Stimulated activated CD4-positive, alpha-beta T cell treated with anti-CD3 and anti-CD28 coated beads, Interleukin-1b, Interleukin-23, amount 100 ng/mL, for 4 hours (primary cell): ENCODE results near the gene CPNE2.

ENCODE experiments used
- DNase-seq, 2 donors: peaks; one replicate each; pipeline ENCODE4 v3.0.0-alpha.2; 2020; ENCODE audit warnings: low read depth in 2 of 2

Gene CPNE2

GRCh38 chr16:57123974-57124674 is 31.7 kb downstream of the CPNE2 start:
- DNase-seq = no peak

DNA sequence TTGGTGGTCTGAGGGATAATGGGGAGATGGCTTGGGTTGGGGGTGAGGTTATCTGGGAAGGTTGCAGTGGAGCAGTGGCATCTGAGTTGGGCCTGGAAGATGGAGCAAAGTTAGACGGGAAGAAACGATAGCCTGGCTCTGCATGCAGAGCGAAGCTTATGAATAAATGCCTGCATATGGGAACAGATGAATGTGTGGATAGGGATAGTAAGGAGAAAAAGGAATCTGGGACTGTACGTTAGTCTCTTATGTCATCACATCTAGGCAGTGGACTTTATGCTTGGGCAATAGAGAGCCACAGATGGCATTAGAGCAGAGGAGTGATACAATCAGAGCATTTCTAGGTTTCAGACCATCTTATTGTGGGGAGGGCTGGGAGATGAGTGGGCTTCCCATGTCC is 33.0 kb downstream of the CPNE2 start:
- DNase-seq = no peak

- DNase-seq = no peak
Measured at GRCh38 chr16:57125969-57126368, 33.6 kb downstream of the CPNE2 start.

- no peak for DNase-seq
Measured at GRCh38 chr16:57126411-57126810, 34.0 kb downstream of the CPNE2 start.

- no peak for DNase-seq
Measured at GRCh38 chr16:57127037-57127763, 34.8 kb downstream of the CPNE2 start.

DNA sequence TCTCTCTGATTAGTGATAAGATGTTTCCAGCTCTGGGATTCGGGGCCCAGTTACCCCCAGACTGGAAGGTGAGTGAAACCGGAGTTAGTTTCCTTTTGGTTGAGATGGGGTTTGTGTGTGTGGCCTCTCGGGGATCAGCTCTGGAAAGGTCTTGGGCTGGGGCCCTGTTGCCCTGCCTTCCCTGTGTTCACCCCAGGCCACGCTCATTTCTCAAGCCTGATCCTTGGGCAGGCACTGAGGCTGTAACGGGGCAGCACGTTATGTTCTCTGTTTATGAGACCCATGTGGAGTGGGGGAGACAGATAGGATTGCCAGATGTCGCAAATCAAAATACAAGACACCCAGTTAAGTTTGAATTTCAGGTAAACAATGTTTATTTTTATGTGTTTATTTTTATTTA is 35.5 kb downstream of the CPNE2 start:
- no peak for DNase-seq

DNA sequence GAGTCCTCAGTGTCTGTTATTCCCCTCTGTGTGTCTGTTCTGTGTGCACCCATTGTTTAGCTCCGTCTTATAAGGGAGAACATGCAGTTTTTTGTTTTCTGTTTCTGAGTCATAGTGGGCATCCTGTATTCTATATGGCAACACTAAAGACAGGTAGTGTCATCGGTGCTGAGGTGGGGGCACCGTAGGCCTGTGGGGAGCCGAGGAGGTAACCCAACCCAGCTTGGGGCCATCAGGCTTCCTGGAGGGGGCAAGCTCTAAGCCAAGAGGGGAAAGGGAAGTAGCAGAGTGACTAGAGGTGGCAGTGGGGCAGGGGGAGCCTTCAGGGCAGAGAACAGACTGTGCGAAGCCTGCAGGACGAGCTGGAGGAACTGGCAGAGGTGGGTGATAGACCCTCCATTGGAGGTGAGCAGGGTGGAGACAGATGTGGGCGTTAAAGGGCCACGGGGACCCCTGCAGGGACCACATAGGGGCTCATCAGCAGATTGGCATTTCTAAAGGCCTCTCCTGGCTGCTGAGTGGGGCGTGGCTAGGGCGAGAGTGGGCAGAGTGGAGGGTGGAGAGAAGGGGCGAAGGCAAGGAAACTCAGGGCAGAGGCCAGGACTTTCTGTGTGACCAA is 36.5 kb downstream of the CPNE2 start:
- peak in 1 of 2 donors; percentile 15 for DNase-seq

GRCh38 chr16:57130950-57131321 is 38.6 kb downstream of the CPNE2 start:
- no peak for DNase-seq

GRCh38 chr16:57131351-57131970 is 39.1 kb downstream of the CPNE2 start:
- DNase-seq = no peak

DNA sequence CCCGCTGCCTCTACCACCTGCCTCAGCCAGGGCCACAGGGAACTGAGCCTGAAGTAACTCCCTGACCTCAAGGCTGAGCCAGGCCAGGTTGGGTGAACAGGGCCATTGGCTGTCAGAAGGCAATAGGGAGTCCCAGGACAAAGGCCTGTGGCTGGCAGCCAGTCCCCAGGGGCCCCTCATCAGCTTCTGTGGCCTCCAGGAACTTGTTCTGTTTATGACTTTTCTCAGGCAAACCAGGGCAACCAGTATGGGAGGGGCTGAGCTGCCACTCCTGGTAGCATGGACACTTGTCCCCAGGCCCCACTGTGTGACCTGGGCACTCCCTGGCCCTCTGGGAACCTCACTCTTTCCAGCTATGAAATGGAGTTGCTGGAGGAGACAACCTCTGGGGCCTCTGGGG is 40.1 kb downstream of the CPNE2 start:
- DNase-seq = no peak

DNA sequence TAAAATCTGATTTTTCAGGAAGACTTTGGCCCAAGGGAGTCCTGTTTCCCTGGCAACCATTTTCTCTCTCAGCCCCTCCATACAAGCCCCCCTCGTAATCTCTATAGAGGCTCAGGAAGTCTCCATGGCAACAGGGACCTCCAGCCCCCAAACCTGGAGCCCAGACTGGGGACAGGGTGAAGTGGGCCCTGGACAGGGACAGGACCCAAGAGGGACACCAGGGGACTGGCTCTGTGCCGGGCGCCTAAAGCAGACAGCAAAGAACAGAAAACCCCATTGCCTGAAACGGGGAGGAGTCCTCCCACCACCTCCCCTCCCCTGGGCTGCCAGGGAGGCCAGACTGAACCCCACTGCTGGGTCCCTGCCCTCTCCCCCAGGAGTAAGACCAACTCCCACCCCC is 40.6 kb downstream of the CPNE2 start:
- DNase-seq = no peak

- DNase-seq = no peak
Measured at GRCh38 chr16:57133886-57134285, 41.5 kb downstream of the CPNE2 start.

DNA sequence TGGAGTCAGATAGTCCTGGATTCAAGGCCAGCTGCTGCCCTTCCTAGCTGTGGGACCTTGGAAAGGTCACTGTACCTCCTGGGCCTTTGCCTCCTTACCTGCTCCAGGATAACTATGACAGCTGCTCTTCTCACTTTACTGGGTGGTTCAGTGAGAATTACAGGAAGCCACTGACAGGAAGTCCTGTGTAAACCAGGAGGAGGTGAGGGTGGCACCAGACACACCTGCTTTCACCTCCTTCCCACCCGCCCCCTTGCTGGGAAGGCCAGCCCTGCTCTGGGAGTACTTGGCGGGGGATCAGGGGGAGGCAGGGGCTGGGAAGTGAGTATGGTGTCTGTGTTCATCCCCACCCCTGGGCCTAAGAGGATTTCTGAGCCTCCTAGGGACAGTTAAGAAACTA is 42.6 kb downstream of the CPNE2 start:
- peak in 1 of 2 donors; percentile 23 for DNase-seq

- no peak for DNase-seq
Measured at GRCh38 chr16:57137043-57137442, 44.7 kb downstream of the CPNE2 start.

DNA sequence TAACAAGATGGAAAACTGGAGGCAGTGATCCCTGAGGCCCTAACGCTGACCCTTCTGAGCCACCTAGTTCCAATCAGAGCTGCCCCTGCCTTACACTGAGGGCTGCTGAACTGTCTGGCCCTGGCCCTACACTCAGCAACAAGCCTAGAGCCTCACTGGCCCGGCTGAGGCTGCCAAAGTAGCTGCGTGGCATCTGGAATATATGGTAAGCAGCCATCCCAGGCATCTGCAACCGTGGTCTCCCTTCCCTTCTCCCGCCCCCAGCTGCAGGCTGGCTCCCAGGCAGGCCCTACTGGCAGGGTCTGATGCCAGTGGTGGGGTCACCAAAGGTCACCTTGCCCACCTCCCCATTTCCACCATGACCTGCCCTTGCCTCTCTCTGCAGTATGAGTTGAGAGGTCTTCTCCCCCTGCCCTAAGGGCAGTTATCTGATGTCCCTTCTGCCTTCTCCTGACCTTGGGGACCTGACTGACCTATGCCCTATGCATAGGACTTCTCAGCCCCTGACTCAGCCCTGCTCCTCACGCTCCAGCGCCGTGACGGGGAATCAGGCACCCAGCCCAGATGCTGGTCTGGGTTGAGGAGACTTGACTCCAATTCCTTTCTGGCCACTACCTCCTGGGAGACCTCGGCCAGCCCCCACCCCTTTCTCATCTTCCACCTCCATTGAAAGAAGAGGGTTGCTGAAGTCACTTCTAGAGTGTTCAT is 45.3 kb downstream of the CPNE2 start:
- DNase-seq = no peak

DNA sequence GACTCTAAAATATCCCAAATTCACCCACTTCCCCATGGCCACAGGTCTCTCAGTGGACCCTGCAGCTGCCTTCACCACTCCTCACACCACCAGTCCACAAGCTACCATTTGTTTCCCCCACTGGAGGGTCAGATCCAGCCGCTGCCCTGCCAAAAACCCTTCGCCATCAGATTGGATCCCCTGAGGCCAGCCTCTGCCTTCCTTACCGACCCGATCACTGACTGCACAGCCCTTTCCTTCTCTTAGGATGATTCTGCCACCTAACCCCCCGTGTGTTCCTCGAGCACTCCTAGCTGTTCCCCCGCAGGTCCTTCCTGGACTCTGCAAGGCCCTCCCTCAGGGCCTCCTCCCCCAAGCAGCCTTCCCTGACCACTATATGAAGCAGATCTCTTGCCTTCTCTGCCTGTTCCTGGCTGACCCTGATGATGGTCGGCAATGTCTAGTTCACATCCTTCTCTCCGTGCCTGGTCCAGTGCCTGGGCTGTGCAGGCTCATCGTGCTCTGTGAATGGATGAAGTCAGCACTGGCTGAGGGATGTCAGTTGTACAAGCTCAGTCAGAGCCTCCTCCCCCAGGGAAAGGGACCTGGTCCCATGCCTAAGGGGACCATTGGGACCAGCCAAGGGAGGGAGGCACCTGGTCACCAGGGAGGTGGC is 46.0 kb downstream of the CPNE2 start:
- DNase-seq = no peak

- no peak for DNase-seq
Measured at GRCh38 chr16:57140931-57141668, 48.7 kb downstream of the CPNE2 start.

DNA sequence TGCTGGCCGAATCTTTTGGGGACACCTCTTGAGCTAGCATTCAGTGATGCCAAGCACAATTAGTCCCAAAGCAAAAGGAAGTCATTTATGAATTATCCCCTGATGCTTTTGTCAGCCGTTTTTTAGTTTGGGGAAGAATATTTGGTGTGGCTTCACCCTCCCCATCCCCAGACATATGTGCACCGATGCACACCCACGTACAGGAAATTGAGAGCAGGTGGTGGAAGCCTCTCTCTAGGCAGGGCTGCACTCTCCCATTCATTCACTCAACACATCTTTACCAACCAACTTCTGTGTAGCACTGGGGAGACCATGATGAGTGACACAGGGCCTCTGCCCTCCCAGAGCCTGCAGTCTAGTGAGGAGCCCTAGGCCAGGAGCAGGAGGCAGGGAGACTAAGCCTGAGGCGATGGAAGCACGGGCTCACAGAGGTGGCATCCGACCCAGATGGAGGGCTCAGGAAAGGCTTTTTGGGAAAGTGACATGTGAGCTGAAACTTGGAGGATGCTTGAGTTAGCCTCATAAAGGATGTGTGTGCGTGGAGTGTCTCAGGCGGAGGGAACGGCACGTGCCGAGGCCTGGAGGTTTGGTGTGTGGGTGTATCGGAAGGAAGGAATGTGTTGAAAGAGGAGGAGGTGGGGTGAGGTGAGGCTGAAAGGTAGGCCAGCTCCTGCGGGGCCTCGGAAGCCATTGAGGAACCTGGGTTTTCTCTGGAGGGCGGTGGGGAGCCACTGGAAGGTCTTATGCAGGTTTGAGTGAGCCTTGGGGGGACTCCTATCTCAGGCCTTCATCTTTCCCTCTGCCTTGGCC is 49.6 kb downstream of the CPNE2 start:
- DNase-seq = peak in 1 of 2 donors; percentile 32

DNA sequence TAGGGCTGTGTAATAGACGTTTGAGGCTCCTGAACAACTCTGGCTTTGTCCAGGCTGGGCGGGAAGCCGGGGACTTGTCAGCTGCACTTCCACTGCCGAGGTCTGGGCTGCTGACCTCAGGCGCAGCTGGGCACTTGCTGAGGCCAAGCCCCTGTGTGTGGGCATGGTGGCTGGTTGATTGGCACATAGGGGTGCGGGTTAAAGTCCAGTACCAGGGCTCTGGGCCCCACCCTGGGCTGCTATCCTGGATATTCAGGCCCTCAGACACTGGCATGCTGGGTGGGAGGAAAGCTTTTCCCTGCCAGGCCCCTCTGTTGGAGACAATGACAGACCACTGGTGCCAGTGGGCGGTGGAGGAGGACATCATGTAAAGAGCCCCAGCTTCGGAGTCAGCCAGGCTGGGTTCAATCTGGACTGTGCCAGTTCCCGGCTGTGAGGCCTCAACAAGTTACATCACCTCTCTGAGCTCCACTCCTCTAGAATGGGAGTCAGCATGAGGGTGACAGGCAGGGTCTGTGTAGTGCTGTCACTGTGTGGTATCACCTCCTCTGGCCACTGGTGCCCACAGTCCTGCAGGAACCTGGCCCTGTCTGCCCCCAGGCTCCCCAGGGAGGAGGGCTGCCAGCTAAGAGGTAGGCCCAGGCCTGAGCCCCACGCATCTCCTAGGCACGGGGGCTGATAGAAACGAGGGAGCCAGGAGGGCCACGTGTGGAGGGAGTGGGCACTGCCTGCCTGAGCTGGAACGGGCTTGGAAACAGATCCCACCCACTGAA is 51.0 kb downstream of the CPNE2 start:
- DNase-seq = no peak
